DOHH2 (cell line): ENCODE data around the gene RASA3.

ENCODE experiments used
- H3F3A ChIP-seq: fragments of 200-600 bp; sonication (generic), shearing (Covaris generic); 2 replicates; pipeline ENCODE4 v1.6.0; 2016; ENCODE audit warnings: antibody characterized with exemption, mild to moderate bottlenecking; ENCODE audit not compliant: control insufficient read depth, insufficient read depth
- H3K27ac ChIP-seq: fragments of 200-600 bp; sonication (generic); 2 replicates; pipeline ENCODE4 v1.5.1; 2014; ENCODE audit warnings: low read depth, mild to moderate bottlenecking, low read length, moderate library complexity
- H3K27me3 ChIP-seq: fragments of 200-600 bp; sonication (generic); 2 replicates; pipeline ENCODE4 v1.6.1; 2014; ENCODE audit warnings: mild to moderate bottlenecking, low read length, mixed read lengths; ENCODE audit not compliant: control insufficient read depth
- H3K36me3 ChIP-seq: fragments of 200-600 bp; sonication (generic); 2 replicates; pipeline ENCODE4 v1.6.1; 2014; ENCODE audit warnings: mild to moderate bottlenecking, low read length, moderate library complexity, mixed read lengths; ENCODE audit not compliant: control insufficient read depth
- H3K4me1 ChIP-seq: fragments of 200-600 bp; sonication (generic); 2 replicates; pipeline ENCODE4 v1.6.1; 2014; ENCODE audit warnings: mild to moderate bottlenecking, low read length, mixed read lengths; ENCODE audit not compliant: control insufficient read depth
- H3K4me2 ChIP-seq: fragments of 200-600 bp; sonication (generic); 2 replicates; pipeline ENCODE4 v1.6.0; 2014; ENCODE audit warnings: mild to moderate bottlenecking, low read length, moderate library complexity
- H3K4me3 ChIP-seq: fragments of 200-600 bp; sonication (generic); 2 replicates; pipeline ENCODE4 v1.5.1; 2014; ENCODE audit warnings: mild to moderate bottlenecking, low read length, mixed read lengths
- H3K79me2 ChIP-seq: fragments of 200-600 bp; sonication (generic); 2 replicates; pipeline ENCODE4 v1.6.1; 2014; ENCODE audit warnings: mild to moderate bottlenecking, low read length, mixed read lengths; ENCODE audit not compliant: control insufficient read depth
- H3K9me2 ChIP-seq: fragments of 200-600 bp; sonication (generic); replicated peaks from 2 replicates; pipeline ENCODE4 v1.6.1; 2014; ENCODE audit warnings: mild to moderate bottlenecking, low read length, mixed read lengths; ENCODE audit not compliant: control insufficient read depth
- H3K9me3 ChIP-seq: fragments of 200-600 bp; sonication (generic); 2 replicates; pipeline ENCODE4 v1.6.1; 2014; ENCODE audit warnings: antibody characterized with exemption, low read length, mixed read lengths; ENCODE audit not compliant: control insufficient read depth, insufficient read depth
- H4K20me1 ChIP-seq: fragments of 200-600 bp; sonication (generic); 2 replicates; pipeline ENCODE4 v1.6.0; 2014; ENCODE audit warnings: low read depth, mild to moderate bottlenecking, antibody characterized with exemption, low read length, moderate library complexity; ENCODE audit not compliant: control insufficient read depth, insufficient read depth
- EZH2phosphoT487 ChIP-seq: fragments of 200-600 bp; sonication (generic); IDR thresholded peaks from 2 replicates; pipeline ENCODE4 v1.6.1; 2017; ENCODE audit warnings: borderline replicate concordance, mild to moderate bottlenecking, antibody characterized with exemption, low read length, moderate library complexity, mixed read lengths
- TF ChIP-seq, protein P1 (sequence below): fragments of 200-600 bp; sonication (generic); IDR thresholded peaks from one replicate; pipeline ENCODE4 v1.5.1; 2014; ENCODE audit warnings: antibody characterized with exemption, mild to moderate bottlenecking, low read depth, low read length; ENCODE audit not compliant: poor library complexity, severe bottlenecking

Gene RASA3

DNA sequence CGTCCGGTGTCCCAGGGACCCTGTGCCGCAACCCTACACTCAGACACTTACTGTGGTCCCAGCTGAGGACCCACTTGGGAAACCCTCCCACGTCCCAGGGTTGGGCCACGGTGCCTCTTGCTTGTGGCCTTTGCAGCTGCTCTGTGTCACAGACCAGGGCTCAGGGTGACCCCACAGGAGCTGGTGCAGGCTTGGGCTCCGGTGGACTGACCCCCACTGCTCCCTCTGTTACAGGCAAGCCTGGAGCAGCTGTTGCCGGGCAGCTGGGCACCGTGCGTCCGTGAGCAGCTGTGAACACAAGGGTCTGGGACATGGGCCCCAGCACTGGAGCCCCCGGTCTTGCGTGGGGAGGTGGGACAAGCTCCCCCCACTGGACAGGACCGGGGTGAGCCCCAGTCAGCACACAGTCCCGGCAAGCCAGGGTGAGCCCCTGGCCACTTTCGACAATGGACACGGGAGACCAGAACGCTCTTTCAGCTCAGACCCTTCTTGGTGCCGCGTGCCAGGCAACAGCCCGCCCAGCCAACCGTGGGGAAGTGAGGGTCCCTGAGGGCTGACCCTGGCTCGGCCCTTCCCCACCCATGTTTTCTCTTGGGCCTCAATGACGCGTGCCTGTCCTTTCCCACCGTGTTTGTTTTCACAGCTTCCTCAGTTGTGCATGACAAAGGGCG, 92.8 kb downstream of the RASA3 start:
- H3K36me3 ChIP-seq: no peaks in the 10 kb centered on the region
- H3F3A ChIP-seq: no peaks in the 10 kb centered on the region
- no peak for TF ChIP-seq EZH2phosphoT487
- no peaks in the 10 kb centered on the region for H3K9me3 ChIP-seq
- H4K20me1 ChIP-seq: no peaks in the 10 kb centered on the region
- no peaks in the 10 kb centered on the region for H3K9me2 ChIP-seq
- no peak overlapping the region for H3K4me2 ChIP-seq
- no peaks in the 10 kb centered on the region for H3K4me1 ChIP-seq
- no peak overlapping the region for H3K27ac ChIP-seq
- no peaks in the 10 kb centered on the region for H3K79me2 ChIP-seq
- no peak overlapping the region for H3K4me3 ChIP-seq
- no peaks in the 10 kb centered on the region for H3K27me3 ChIP-seq

DNA sequence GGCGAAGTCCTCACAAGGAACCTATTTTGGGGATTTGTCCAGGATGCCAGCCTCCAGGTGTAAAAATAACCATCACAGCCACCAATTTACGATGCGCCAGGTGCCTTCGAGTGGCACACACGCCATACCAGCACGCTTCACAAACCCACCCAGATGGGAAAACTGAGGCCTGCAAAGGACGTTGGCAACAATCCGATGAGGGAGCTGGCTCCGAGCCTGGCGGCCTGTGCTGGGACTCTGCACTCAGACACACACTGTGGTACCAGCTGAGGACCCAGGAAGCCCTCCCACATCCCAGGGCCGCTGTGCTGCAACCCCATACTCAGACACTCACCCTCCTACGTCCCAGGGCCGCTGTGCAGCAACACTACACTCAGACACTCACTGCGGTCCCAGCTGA, 93.5 kb downstream of the RASA3 start:
- Histone ChIP-seq H3K4me3 (no peak overlapping the region), H3K27ac (no peak overlapping the region), H3K79me2 (no peaks in the 10 kb centered on the region), H3K9me2 (no peaks in the 10 kb centered on the region), H3F3A (no peaks in the 10 kb centered on the region), H3K9me3 (no peaks in the 10 kb centered on the region), H3K36me3 (no peaks in the 10 kb centered on the region), H3K4me1 (no peaks in the 10 kb centered on the region), H3K27me3 (no peaks in the 10 kb centered on the region), H3K4me2 (no peak overlapping the region), H4K20me1 (no peaks in the 10 kb centered on the region)
- TF ChIP-seq, protein P1, sequence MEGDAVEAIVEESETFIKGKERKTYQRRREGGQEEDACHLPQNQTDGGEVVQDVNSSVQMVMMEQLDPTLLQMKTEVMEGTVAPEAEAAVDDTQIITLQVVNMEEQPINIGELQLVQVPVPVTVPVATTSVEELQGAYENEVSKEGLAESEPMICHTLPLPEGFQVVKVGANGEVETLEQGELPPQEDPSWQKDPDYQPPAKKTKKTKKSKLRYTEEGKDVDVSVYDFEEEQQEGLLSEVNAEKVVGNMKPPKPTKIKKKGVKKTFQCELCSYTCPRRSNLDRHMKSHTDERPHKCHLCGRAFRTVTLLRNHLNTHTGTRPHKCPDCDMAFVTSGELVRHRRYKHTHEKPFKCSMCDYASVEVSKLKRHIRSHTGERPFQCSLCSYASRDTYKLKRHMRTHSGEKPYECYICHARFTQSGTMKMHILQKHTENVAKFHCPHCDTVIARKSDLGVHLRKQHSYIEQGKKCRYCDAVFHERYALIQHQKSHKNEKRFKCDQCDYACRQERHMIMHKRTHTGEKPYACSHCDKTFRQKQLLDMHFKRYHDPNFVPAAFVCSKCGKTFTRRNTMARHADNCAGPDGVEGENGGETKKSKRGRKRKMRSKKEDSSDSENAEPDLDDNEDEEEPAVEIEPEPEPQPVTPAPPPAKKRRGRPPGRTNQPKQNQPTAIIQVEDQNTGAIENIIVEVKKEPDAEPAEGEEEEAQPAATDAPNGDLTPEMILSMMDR: no peak
- TF ChIP-seq EZH2phosphoT487: no peak

DNA sequence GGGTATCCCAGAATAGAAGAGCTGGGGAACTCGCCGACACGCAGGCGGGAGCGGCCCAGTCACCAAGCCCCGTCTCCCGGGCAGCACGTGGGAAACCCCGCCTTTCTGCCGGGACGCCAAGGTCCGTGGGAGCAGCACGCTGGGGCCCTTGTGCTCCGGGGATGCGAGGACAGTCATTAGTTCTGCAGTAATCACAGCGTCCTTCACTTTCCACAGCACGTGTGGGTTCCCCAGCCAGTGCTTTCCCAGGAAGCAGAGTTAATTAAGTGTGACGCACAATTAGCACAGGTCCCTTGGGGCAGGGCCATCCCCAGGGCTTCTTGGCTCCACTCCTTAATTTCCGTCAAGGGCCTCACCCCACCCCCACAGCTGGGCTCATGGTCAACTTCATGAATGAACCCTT, 94.2 kb downstream of the RASA3 start:
- Histone ChIP-seq H3K4me3 (no peak overlapping the region), H3K79me2 (no peaks in the 10 kb centered on the region), H3K4me1 (no peaks in the 10 kb centered on the region), H3K4me2 (no peak overlapping the region), H3K27me3 (no peaks in the 10 kb centered on the region), H3K9me3 (no peaks in the 10 kb centered on the region), H3F3A (no peaks in the 10 kb centered on the region), H3K27ac (no peak overlapping the region), H3K9me2 (no peaks in the 10 kb centered on the region), H4K20me1 (no peaks in the 10 kb centered on the region), H3K36me3 (no peaks in the 10 kb centered on the region)
- TF ChIP-seq, protein P1: no peak
- TF ChIP-seq EZH2phosphoT487: no peak

DNA sequence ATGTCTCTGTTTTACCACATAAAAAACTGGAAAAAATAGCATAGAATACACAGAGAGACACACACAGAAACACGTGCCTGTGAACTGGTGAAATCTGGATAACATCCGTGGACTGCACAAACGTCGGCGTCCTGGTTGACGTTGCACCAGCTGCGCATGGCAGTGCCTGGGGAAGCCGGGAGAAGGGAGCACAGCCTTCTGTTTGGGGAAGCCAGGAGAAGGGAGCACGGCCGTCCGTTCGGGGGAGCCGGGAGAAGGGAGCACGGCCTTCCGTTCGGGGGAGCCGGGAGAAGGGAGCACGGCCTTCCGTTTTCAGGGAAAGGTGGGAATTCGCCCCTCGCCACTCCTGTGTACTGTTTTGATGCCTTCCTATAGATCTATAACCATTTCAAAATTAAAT, 94.7 kb downstream of the RASA3 start:
- Histone ChIP-seq H3K36me3 (no peaks in the 10 kb centered on the region), H3K27ac (no peak overlapping the region)

More for the DNA sequence above, 94.7 kb downstream of the RASA3 start:
- Histone ChIP-seq H3K9me3 (no peaks in the 10 kb centered on the region), H3K27me3 (no peaks in the 10 kb centered on the region), H4K20me1 (no peaks in the 10 kb centered on the region), H3K4me3 (no peak overlapping the region), H3K9me2 (no peaks in the 10 kb centered on the region), H3F3A (no peaks in the 10 kb centered on the region), H3K79me2 (no peaks in the 10 kb centered on the region), H3K4me2 (no peak overlapping the region), H3K4me1 (no peaks in the 10 kb centered on the region)
- no peak for TF ChIP-seq EZH2phosphoT487
- TF ChIP-seq, protein P1: no peak
